HepG2 (cell line): ENCODE measurements around the gene C22orf42. TPM values are rescaled to one million over a fixed set of nuclear protein-coding genes. Genes with fewer than 3 reads are reported as not detected.

Experiments
- CAMTA2 ChIP-seq: sonication (generic); formaldehyde crosslinking; IDR thresholded peaks from 2 replicates; pipeline ENCODE4 v1.4.0; 2020; ENCODE audit warnings: mild to moderate bottlenecking, missing genetic modification reagents, borderline replicate concordance
- CENPBD1 ChIP-seq: sonication (generic); formaldehyde crosslinking; IDR thresholded peaks from 2 replicates; pipeline ENCODE4 v1.8.0; 2022; ENCODE audit warnings: missing genetic modification reagents, low read depth, mild to moderate bottlenecking, borderline replicate concordance
- ZBTB40 ChIP-seq, 2 experiments: fragments of 450-650 bp in 1 of 2; sonication (generic) in 1 of 2; formaldehyde crosslinking in 1 of 2; IDR thresholded peaks; 2 replicates each; pipeline versions ENCODE4 v1.6.1 to v1.8.0; 2016 to 2022; ENCODE audit warnings: antibody characterized with exemption in 1 of 2, mild to moderate bottlenecking in 1 of 2, missing genetic modification reagents in 1 of 2
- ZFP36L2 ChIP-seq: sonication (generic); formaldehyde crosslinking; IDR thresholded peaks from 2 replicates; pipeline ENCODE4 v1.4.0; 2020; ENCODE audit warnings: missing genetic modification reagents
- ZNF605 ChIP-seq: sonication (generic); formaldehyde crosslinking; IDR thresholded peaks from 2 replicates; pipeline ENCODE4 v1.8.0; 2022; ENCODE audit warnings: mild to moderate bottlenecking, missing genetic modification reagents
- ZNF770 ChIP-seq: sonication (generic); formaldehyde crosslinking; IDR thresholded peaks from 2 replicates; pipeline ENCODE4 v1.5.0; 2020; ENCODE audit warnings: mild to moderate bottlenecking, missing genetic modification reagents
- polyA plus RNA-seq, 8 experiments: library from polyadenylated mRNA; depleted of rRNA in 3 of 8; stranded (reverse) in 7 of 8; unstranded in 1 of 8; fragments of >200 nt; fragmentation: Illumina TruSeq in 4 of 8; extraction: Trizol in 4 of 8; gene quantifications; 2 replicates each; pipeline versions ENCODE4 v1.2.1 to v1.2.3, GENCODE V29; 2011 to 2016; ENCODE audit warnings: low read depth in 4 of 8, missing spikeins in 1 of 8, mixed read lengths in 1 of 8; ENCODE audit not compliant: insufficient read depth in 1 of 8
- total RNA-seq, 5 experiments: library from RNA; depleted of rRNA; stranded (reverse); fragments of >200 nt; fragmentation: Illumina TruSeq; extraction: Trizol; gene quantifications; 2 replicates each; pipeline ENCODE4 v1.2.3, GENCODE V29; 2016; ENCODE audit warnings: low read depth in 1 of 5

Gene C22orf42
- total and polyA plus RNA-seq, 2 of the 13 experiments (the other 11 are each of a cell fraction or from before 2014, with no cell fraction given) = not detected

GRCh38 chr22:32206774-32207758 is 48.0 kb upstream of the C22orf42 start (continued):
- TF ChIP-seq ZBTB40 (IDR thresholded peaks at IDR 0.05) = no peak
- no peak for TF ChIP-seq ZBTB40 (CRISPR knock-in tag; IDR thresholded peaks at IDR 0.05)
- TF ChIP-seq ZFP36L2 (CRISPR knock-in tag) = no peak
- TF ChIP-seq ZNF605 (CRISPR knock-in tag) = no peak
- no peak for TF ChIP-seq CAMTA2 (CRISPR knock-in tag)
- no peak for TF ChIP-seq CENPBD1 (CRISPR knock-in tag)
- peak; percentile 69 for TF ChIP-seq ZNF770 (CRISPR knock-in tag)
